Measurements from ENCODE around the gene PCA3.

PCA3 gene

DNA sequence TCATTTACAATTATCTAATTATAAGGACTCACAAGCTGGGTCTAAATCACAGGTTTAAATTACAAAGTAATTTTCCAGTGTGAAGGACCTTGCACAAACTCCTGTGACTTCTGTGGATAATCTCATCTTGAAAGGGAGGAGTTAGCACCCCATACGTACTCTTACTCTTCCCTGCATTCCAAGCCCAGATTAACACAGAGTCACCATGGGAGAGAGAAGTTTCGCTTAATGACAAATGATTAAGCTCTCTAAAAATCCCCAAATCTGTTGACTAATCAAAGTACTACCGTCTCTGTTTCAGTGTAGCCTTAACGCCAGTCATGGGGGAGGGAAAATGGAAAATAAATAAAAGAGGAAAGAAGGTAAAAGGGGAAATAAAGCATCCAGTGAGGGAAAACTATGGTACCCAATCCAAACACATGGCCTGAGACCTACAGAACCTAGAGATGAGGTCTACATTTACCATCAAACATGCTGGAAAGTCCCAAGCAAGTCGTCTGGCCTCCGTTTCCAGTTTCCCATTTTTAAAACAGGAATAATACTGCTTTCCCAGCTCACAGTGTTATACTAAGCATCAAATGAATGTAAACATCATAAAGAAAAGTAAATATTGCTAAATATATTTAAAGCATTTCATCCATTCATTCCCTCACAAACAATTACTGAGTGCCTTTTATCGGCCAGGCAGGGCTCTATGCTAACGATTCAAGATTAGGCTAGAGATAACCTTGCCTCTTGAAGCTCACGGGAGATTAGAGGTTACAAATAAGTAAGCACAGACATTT lies 63.2 kb downstream of the PCA3 start:
- H3K27me3 ChIP-seq (ENCODE audit: control insufficient read depth, low read length) = peaks cover 9% of the 10 kb centered on the region; the same call in 1 of the 2 replicates
- TF ChIP-seq EZH2phosphoT487 (IDR thresholded peaks at IDR 0.05; ENCODE audit: borderline replicate concordance, low read length) = no peak
- TF ChIP-seq, protein P1, sequence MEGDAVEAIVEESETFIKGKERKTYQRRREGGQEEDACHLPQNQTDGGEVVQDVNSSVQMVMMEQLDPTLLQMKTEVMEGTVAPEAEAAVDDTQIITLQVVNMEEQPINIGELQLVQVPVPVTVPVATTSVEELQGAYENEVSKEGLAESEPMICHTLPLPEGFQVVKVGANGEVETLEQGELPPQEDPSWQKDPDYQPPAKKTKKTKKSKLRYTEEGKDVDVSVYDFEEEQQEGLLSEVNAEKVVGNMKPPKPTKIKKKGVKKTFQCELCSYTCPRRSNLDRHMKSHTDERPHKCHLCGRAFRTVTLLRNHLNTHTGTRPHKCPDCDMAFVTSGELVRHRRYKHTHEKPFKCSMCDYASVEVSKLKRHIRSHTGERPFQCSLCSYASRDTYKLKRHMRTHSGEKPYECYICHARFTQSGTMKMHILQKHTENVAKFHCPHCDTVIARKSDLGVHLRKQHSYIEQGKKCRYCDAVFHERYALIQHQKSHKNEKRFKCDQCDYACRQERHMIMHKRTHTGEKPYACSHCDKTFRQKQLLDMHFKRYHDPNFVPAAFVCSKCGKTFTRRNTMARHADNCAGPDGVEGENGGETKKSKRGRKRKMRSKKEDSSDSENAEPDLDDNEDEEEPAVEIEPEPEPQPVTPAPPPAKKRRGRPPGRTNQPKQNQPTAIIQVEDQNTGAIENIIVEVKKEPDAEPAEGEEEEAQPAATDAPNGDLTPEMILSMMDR (IDR thresholded peaks at IDR 0.05; ENCODE audit: low read depth, low read length, poor library complexity, severe bottlenecking) = no peak
- no peaks in the 10 kb centered on the region; the same call in 1 of the 2 replicates for H3K9me2 ChIP-seq (replicated peaks; ENCODE audit: control insufficient read depth, low read length)
- no peaks in the 10 kb centered on the region for H3K9me3 ChIP-seq (ENCODE audit: control insufficient read depth, insufficient read depth, low read length)
- H3K4me3 ChIP-seq (ENCODE audit: low read length) = no peak overlapping the region
- no peak overlapping the region for H3K27ac ChIP-seq (ENCODE audit: low read depth, low read length)
- H3K36me3 ChIP-seq (ENCODE audit: control insufficient read depth, low read length) = no peaks in the 10 kb centered on the region
- H3K4me1 ChIP-seq (ENCODE audit: control insufficient read depth, low read length) = no peaks in the 10 kb centered on the region
- no peaks in the 10 kb centered on the region for H3F3A ChIP-seq (ENCODE audit: control insufficient read depth, insufficient read depth)
- H3K79me2 ChIP-seq (ENCODE audit: control insufficient read depth, low read length) = no peaks in the 10 kb centered on the region
- no peaks in the 10 kb centered on the region for H4K20me1 ChIP-seq (ENCODE audit: control insufficient read depth, insufficient read depth, low read depth, low read length)
- H3K4me2 ChIP-seq (ENCODE audit: low read length) = no peak overlapping the region

- no peaks in the 10 kb centered on the region for H3K9me3 ChIP-seq (ENCODE audit: control insufficient read depth, insufficient read depth, low read length)
- H3K79me2 ChIP-seq (ENCODE audit: control insufficient read depth, low read length) = no peaks in the 10 kb centered on the region
- H3K4me3 ChIP-seq (ENCODE audit: low read length) = no peak overlapping the region
- TF ChIP-seq EZH2phosphoT487 (IDR thresholded peaks at IDR 0.05; ENCODE audit: borderline replicate concordance, low read length) = no peak
- TF ChIP-seq, protein P1 (IDR thresholded peaks at IDR 0.05; ENCODE audit: low read depth, low read length, poor library complexity, severe bottlenecking) = no peak
- no peaks in the 10 kb centered on the region for H3F3A ChIP-seq (ENCODE audit: control insufficient read depth, insufficient read depth)
- peaks cover 6% of the 10 kb centered on the region; the same call in 1 of the 2 replicates for H3K27me3 ChIP-seq (ENCODE audit: control insufficient read depth, low read length)
- H3K27ac ChIP-seq (ENCODE audit: low read depth, low read length) = no peak overlapping the region
- no peaks in the 10 kb centered on the region for H3K36me3 ChIP-seq (ENCODE audit: control insufficient read depth, low read length)
- H3K4me1 ChIP-seq (ENCODE audit: control insufficient read depth, low read length) = no peaks in the 10 kb centered on the region
- H3K4me2 ChIP-seq (ENCODE audit: low read length) = no peak overlapping the region
- no peaks in the 10 kb centered on the region for H4K20me1 ChIP-seq (ENCODE audit: control insufficient read depth, insufficient read depth, low read depth, low read length)
- H3K9me2 ChIP-seq (replicated peaks; ENCODE audit: control insufficient read depth, low read length) = no peaks in the 10 kb centered on the region; the same call in 1 of the 2 replicates
Measured at GRCh38 chr9:76828447-76828846, 64.2 kb downstream of the PCA3 start.

DNA sequence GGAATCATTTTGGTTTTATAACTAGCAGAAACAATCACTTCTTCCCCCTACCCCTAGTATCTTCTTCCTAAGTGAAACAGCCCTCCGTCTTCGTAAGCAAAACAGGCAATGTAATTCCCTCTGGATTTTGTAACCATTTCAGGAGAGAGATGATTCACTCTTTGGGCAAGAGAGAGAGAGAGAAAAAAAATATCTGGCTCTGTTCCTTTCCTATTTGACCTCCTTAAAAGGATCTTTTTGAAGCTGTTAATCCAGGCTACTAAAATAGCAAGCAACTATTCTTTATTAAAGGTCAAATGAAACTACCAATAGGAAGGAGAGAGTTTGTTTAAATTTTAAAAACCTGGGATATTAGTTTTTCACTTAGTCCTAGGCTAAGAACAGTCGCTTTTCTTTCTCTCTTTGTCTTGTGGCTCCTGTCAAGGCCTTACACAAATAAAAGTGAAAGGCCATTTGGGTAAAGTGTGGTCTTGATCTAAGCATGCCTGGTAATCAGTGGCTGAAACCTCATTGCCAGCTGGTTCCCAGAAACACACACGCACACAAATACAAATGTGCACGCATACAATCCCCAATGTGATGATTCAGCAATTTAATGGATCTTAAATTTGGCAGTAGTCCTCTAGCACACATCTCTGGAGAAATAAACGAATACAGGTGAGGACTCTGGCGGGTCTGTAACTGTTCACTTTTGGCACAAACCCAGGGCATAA lies 71.5 kb downstream of the PCA3 start:
- H3K27ac ChIP-seq (ENCODE audit: low read depth, low read length) = no peak overlapping the region
- no peak overlapping the region for H3K4me2 ChIP-seq (ENCODE audit: low read length)
- no peaks in the 10 kb centered on the region for H3K36me3 ChIP-seq (ENCODE audit: control insufficient read depth, low read length)
- H3K27me3 ChIP-seq (ENCODE audit: control insufficient read depth, low read length) = no peaks in the 10 kb centered on the region
- H3K4me3 ChIP-seq (ENCODE audit: low read length) = no peak overlapping the region
- H3F3A ChIP-seq (ENCODE audit: control insufficient read depth, insufficient read depth) = no peaks in the 10 kb centered on the region
- H3K9me3 ChIP-seq (ENCODE audit: control insufficient read depth, insufficient read depth, low read length) = no peaks in the 10 kb centered on the region
- TF ChIP-seq, protein P1 (IDR thresholded peaks at IDR 0.05; ENCODE audit: low read depth, low read length, poor library complexity, severe bottlenecking) = no peak
- TF ChIP-seq EZH2phosphoT487 (IDR thresholded peaks at IDR 0.05; ENCODE audit: borderline replicate concordance, low read length) = no peak
- H3K9me2 ChIP-seq (replicated peaks; ENCODE audit: control insufficient read depth, low read length) = no peaks in the 10 kb centered on the region
- H3K4me1 ChIP-seq (ENCODE audit: control insufficient read depth, low read length) = no peaks in the 10 kb centered on the region
- no peaks in the 10 kb centered on the region for H3K79me2 ChIP-seq (ENCODE audit: control insufficient read depth, low read length)
- no peaks in the 10 kb centered on the region for H4K20me1 ChIP-seq (ENCODE audit: control insufficient read depth, insufficient read depth, low read depth, low read length)

Measured in DOHH2 (cell line).